Kidney capillary endothelial cell (primary cell): ENCODE data around the gene FBXW10.
"Not testable (repeated sequence)": the region's sequence is repeated elsewhere in the genome, so short reads cannot be mapped to it uniquely, and the experiment has no call there.

Experiments used
- DNase-seq: peaks from one replicate; pipeline ENCODE4 v3.0.0-alpha.2; 2018; ENCODE audit warnings: low spot score

The FBXW10 gene

GRCh38 chr17:18750242-18750641 is 6.4 kb downstream of the FBXW10 start:
- not testable (repeated sequence) for DNase-seq

DNA sequence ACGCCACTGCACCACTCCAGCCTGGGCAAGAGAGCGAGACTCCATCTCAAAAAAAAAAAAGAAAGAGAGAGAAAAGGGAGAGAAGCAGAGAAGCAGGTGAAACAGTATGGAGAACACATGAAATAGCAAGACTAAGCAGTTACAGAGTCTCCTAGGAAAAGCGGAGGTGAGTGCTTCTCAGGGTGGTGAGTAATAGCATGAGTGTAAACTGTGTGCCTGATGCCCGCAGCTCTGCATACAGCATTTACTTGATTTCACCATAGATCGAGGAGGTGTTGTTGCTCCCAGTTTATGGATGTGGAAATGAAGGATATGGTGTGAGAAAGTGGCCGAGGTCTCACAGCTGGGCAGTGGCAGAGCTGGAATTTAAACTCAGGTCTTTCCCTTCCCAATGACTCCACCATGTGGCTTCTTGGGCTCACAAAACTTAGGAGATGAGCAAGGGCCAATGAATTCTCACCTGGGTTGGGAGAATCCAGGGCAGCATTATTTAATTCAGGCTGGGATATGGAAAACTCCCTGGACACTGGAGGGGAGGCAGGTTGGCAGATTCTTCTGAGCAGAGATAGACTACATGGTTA is 10.1 kb downstream of the FBXW10 start:
- DNase-seq, result not testable (repeated sequence)

GRCh38 chr17:18755969-18756368 is 12.1 kb downstream of the FBXW10 start:
- not testable (repeated sequence) for DNase-seq

GRCh38 chr17:18757368-18758044 is 13.7 kb downstream of the FBXW10 start:
- not testable (repeated sequence) for DNase-seq

DNA sequence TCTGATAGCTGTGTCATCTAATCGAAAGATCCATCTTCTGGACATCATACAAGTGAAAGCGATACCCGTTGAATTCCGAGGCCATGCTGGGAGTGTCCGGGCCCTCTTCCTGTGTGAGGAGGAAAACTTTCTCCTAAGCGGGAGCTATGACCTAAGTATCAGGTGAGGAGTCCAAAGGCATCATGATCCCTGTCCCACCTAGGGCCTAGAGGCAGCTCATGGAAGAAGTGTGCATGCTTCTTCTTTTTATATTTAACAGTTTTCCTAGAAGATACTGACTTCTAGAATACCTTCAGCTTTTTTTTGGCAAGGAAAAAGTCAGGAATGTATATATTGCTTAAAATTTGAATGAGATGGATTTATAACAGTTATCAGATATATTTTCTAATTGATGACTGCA is 14.5 kb downstream of the FBXW10 start:
- DNase-seq, result not testable (repeated sequence)

GRCh38 chr17:18760221-18760620 is 16.4 kb downstream of the FBXW10 start:
- not testable (repeated sequence) for DNase-seq

GRCh38 chr17:18770572-18770971 is 26.7 kb downstream of the FBXW10 start:
- DNase-seq, result not testable (repeated sequence)

GRCh38 chr17:18771066-18771465 is 27.2 kb downstream of the FBXW10 start:
- DNase-seq, result not testable (repeated sequence)

DNA sequence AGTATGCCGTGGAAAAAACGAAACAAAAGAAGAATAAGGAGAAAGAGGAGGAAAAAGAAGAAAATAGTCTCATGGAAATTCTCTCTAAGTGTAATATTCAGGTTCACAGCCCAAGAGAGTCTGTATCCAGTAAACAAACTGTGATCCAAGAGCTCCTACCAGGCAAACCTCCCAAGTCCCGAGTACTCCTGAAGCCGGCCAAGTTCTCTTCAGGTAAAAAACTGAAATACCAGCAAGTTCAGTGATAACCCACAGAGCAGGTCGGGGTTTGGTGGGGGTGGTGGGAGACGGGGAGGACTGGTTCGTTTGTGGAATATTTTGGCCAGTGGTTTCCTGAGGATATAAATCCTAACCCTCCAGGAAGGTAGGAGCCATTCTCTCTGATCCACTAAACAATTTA is 28.6 kb downstream of the FBXW10 start:
- DNase-seq, result no peak

- peak; percentile 90 for DNase-seq
Measured at GRCh38 chr17:18780991-18781718, 37.3 kb downstream of the FBXW10 start, which contains the start of gene TVP23B. TVP23B (plus strand) TSS chr17:18781183; CDS start chr17:18781294, 111 bp downstream.

GRCh38 chr17:18781805-18782204 is 38.0 kb downstream of the FBXW10 start:
- not testable (repeated sequence) for DNase-seq

DNA sequence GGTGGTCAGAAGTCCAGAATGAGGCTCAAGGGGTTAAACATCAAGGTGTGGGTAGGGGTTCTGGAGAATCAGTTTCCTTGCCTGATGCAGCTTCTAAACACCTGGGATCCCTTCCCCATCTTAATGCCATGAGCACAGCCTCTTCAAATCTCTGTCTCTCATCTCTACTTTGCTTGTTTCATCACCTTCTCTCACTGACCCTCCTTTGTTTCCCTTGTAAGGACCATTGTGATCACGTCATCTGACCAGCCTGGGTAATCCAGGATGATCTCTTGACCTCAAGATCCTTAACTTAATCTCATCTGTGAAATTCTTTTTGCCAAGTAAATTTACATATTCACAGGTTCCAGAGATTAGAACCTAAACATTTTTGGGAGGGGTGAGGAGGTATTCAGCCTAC is 42.1 kb downstream of the FBXW10 start:
- not testable (repeated sequence) for DNase-seq

- not testable (repeated sequence) for DNase-seq
Measured at GRCh38 chr17:18786890-18787289, 43.0 kb downstream of the FBXW10 start.

GRCh38 chr17:18791402-18791801 is 47.5 kb downstream of the FBXW10 start:
- DNase-seq, result not testable (repeated sequence)

GRCh38 chr17:18794841-18795240 is 51.0 kb downstream of the FBXW10 start:
- not testable (repeated sequence) for DNase-seq

GRCh38 chr17:18796887-18797286 is 53.0 kb downstream of the FBXW10 start:
- DNase-seq, result not testable (repeated sequence)

DNA sequence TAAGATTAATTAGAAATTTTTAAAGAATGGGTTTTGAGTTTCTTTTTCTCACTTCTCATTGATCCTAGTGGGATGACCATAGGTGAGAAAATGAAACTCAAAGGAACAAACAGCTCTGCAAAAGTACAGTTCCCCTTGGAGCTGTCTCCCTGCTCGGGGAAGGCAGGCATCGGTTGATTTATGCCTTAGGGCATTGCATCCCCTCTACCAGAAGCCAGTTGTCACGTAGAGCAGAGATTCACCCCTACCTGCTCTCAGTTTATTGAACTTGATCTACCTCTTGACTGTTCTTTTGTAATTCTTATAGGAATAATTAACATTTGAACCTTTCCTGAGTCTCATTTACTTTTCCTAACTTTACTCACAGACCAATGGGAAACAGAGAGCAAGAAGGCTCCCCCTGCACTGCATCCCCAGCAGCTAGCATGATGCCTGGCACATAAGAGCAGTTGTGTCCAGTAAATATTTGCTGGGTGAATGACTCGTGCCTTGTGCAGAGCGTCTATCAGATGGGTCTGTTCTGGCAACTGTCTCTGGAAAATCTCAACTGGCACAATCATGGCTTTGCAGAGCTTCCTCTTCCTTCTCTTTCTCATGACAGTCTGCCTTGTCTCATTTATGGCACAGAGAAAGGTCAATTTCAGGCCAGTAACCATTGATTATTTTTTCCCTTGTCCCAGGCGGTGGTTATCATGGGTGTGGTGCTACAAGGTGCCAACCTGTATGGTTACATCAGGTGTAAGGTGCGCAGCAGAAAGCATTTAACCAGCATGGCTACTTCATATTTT is 59.8 kb downstream of the FBXW10 start:
- DNase-seq, result not testable (repeated sequence)

DNA sequence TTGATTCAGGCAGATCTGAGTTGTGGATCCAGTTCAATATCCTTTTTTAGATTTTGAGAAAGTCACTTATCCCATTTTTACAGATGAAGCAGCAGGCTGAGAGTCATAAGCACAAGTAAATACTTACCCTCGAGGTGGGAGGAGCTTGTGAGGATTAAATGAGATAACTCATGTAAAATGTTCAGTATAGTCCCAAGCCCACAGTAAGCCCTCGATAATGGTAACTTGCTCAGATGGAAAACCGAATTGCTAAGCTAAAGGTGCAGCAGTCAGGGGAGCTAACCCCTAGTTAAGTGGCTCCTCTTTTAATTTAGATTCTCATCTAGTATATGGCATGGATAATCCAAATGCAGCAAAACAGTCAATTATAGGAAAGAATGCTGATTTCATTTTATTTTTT is 72.1 kb downstream of the FBXW10 start:
- not testable (repeated sequence) for DNase-seq

GRCh38 chr17:18816489-18817371 is 72.9 kb downstream of the FBXW10 start:
- peak; percentile 52 for DNase-seq

GRCh38 chr17:18821430-18821829 is 77.6 kb downstream of the FBXW10 start:
- DNase-seq, result not testable (repeated sequence)

GRCh38 chr17:18827613-18828012 is 83.8 kb downstream of the FBXW10 start:
- not testable (repeated sequence) for DNase-seq
